Ishikawa (cell line): ENCODE data around the gene RPS6KA2.

Experiments used
- CEBPB ChIP-seq: IDR thresholded peaks from 2 replicates; pipeline ENCODE4 v1.6.1; 2012
- CREB1 ChIP-seq: IDR thresholded peaks from 2 replicates; pipeline ENCODE4 v1.6.1; 2012; ENCODE audit warnings: low read depth
- EGR1 ChIP-seq: IDR thresholded peaks from 2 replicates; pipeline ENCODE4 v1.6.1; 2012
- EP300 ChIP-seq: IDR thresholded peaks from 2 replicates; pipeline ENCODE4 v1.6.1; 2012; ENCODE audit warnings: borderline replicate concordance
- FOXM1 ChIP-seq: IDR thresholded peaks from 2 replicates; pipeline ENCODE4 v1.6.1; 2012; ENCODE audit warnings: low read depth, borderline replicate concordance
- MAX ChIP-seq: IDR thresholded peaks from 2 replicates; pipeline ENCODE4 v1.6.1; 2012
- NFIC ChIP-seq: IDR thresholded peaks from 2 replicates; pipeline ENCODE4 v1.6.1; 2012
- RAD21 ChIP-seq: IDR thresholded peaks from 2 replicates; pipeline ENCODE4 v1.6.1; 2012; ENCODE audit warnings: low read depth
- REST ChIP-seq: IDR thresholded peaks from 2 replicates; pipeline ENCODE4 v1.6.1; 2012; ENCODE audit warnings: low read depth, mild to moderate bottlenecking
- TAF1 ChIP-seq: IDR thresholded peaks from 2 replicates; pipeline ENCODE4 v1.6.1; 2012; ENCODE audit warnings: low read depth, mild to moderate bottlenecking
- TCF12 ChIP-seq: IDR thresholded peaks from 2 replicates; pipeline ENCODE4 v1.6.1; 2012; ENCODE audit warnings: low read depth
- TEAD4 ChIP-seq: IDR thresholded peaks from 2 replicates; pipeline ENCODE4 v1.6.1; 2012
- YY1 ChIP-seq: IDR thresholded peaks from 2 replicates; pipeline ENCODE4 v1.6.1; 2012; ENCODE audit warnings: low read depth
- ZBTB7A ChIP-seq: IDR thresholded peaks from 2 replicates; pipeline ENCODE4 v1.6.1; 2012; ENCODE audit warnings: low read depth
- TF ChIP-seq, protein P1 (sequence below): IDR thresholded peaks from 2 replicates; pipeline ENCODE4 v1.6.1; 2012

Gene RPS6KA2

DNA sequence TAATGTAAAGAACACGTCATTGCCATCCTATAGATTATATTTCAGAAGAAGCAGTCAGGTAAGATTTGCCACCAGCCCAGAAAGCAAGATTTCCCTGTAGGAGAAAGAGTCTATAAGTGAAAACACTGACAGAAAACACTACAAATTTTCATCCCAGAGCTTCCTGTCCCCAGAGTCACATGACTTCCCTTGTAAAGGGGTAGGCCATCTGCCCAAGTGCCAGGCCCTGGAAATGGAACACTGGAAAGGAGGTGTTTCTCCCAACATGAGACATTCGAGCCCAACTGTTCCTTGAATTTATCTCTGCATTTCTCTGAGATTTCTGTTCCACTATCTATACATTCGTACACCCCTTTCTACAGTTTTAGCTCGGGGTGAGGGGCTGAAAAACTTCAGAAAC lies 87.5 kb downstream of the RPS6KA2 start:
- no peak for TF ChIP-seq NFIC
- no peak for TF ChIP-seq REST
- no peak for TF ChIP-seq MAX
- TF ChIP-seq FOXM1 = no peak
- no peak for TF ChIP-seq TEAD4
- TF ChIP-seq, protein P1, sequence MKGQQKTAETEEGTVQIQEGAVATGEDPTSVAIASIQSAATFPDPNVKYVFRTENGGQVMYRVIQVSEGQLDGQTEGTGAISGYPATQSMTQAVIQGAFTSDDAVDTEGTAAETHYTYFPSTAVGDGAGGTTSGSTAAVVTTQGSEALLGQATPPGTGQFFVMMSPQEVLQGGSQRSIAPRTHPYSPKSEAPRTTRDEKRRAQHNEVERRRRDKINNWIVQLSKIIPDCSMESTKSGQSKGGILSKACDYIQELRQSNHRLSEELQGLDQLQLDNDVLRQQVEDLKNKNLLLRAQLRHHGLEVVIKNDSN = no peak
- no peak for TF ChIP-seq TCF12
- TF ChIP-seq YY1 = no peak
- no peak for TF ChIP-seq EGR1
- no peak for TF ChIP-seq TAF1
- no peak for TF ChIP-seq CREB1
- no peak for TF ChIP-seq RAD21
- no peak for TF ChIP-seq EP300
- TF ChIP-seq ZBTB7A = no peak
- no peak for TF ChIP-seq CEBPB

- TF ChIP-seq EGR1 = no peak
- no peak for TF ChIP-seq YY1
- TF ChIP-seq FOXM1 = no peak
- no peak for TF ChIP-seq CEBPB
Observed at GRCh38 chr6:166538297-166539010, 88.6 kb downstream of the RPS6KA2 start.

GRCh38 chr6:166534658-166535406 lies 92.2 kb downstream of the RPS6KA2 start:
- no peak for TF ChIP-seq MAX
- TF ChIP-seq EGR1 = no peak
- TF ChIP-seq CREB1 = no peak
- TF ChIP-seq YY1 = no peak
- TF ChIP-seq, protein P1 = no peak
- no peak for TF ChIP-seq ZBTB7A

DNA sequence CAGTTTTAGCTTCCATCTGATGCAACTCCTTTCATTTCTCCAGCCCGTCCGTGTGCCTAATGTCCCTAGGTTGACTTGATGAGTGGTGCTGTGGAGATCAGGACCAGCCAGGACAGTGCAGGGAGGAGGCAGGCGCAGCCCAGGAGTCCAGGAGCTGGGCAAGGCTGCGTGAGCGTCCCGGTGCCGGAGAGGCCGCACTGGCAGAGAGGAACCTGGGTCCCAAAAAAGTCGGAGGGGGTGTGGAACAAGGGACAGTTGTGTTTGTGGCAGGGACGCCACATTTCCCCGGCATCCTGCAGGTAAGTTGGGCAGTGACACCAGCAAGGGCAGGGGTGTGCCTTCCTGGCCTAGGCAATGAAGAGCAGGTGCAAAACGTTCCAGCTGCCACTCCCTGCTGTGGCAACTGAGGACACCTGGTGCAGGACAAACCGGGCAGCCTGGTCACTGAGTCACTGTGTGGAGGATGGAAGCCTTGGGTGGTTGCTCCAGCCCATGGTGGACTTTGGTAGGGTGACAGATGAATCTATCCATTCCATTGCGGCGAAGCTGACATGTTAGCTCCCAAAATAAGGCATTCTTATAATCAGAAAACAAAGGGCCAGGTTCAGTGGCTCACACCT lies 93.7 kb downstream of the RPS6KA2 start:
- TF ChIP-seq TAF1 = no peak
- no peak for TF ChIP-seq CEBPB
- TF ChIP-seq REST = no peak
- no peak for TF ChIP-seq RAD21
- no peak for TF ChIP-seq EGR1
- TF ChIP-seq EP300 = no peak
- TF ChIP-seq NFIC = no peak
- no peak for TF ChIP-seq TCF12
- TF ChIP-seq TEAD4 = no peak
- no peak for TF ChIP-seq CREB1
- TF ChIP-seq FOXM1 = no peak
- no peak for TF ChIP-seq ZBTB7A
- no peak for TF ChIP-seq YY1

GRCh38 chr6:166532302-166532701 lies 94.7 kb downstream of the RPS6KA2 start:
- TF ChIP-seq RAD21 (no peak), TAF1 (no peak), CREB1 (no peak), NFIC (no peak), REST (no peak), ZBTB7A (no peak), FOXM1 (no peak), TCF12 (no peak), MAX (no peak), YY1 (no peak), EGR1 (no peak), EP300 (no peak), TEAD4 (no peak), CEBPB (no peak)
- TF ChIP-seq, protein P1 = no peak
